GM21529 (cell line): ENCODE measurements around the gene ZDHHC11B.
"Not testable (repeated sequence)": the region's sequence is repeated elsewhere in the genome, so short reads cannot be mapped to it uniquely, and the experiment has no call there.

Experiments
- ATAC-seq: cut with Tn5 transposase; IDR thresholded peaks from one replicate; pipeline ENCODE4 v1.9.1; 2021; ENCODE audit not compliant: unreplicated experiment

The ZDHHC11B gene

DNA sequence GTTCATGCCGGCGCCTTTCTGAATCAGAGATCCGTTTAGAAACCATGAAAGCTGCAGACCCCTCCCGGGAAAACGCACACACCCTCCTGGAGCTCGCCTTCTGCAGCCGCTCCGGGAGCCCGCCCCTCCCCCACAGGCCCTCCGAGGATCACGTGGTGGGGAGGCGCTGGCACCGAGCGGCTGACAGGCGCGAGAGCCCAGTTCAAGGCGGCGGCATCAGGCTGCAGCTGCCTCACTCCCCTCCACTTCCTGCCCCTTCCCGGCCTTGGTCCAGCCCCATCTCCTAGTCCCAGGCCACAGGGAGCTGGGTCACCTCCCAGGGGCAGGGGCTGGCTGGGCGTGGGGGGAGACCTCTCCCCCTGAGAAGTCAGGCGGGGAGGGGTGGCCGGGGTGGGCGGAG is 93.5 kb downstream of the ZDHHC11B start:
- ATAC-seq = not testable (repeated sequence)

DNA sequence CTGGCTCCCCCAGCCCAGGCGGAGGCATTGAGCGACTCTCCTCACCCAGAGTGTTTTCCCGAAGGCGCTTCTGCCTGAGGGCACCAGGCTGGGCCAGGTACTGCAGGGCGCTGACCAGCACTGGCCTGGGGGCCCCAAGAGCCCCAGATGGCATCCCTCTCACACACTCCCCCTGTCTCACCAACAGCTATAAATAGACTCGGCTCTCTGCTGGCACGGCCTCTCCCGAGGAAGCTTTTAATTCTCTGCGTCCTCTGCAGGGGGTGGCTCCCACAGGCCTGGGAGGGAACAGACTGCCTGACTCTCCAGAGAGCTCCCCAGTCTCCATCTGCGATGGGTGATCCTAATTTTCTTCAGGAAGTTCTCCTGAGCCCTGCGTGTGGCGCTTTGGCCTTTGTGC is 94.2 kb downstream of the ZDHHC11B start:
- not testable (repeated sequence) for ATAC-seq

DNA sequence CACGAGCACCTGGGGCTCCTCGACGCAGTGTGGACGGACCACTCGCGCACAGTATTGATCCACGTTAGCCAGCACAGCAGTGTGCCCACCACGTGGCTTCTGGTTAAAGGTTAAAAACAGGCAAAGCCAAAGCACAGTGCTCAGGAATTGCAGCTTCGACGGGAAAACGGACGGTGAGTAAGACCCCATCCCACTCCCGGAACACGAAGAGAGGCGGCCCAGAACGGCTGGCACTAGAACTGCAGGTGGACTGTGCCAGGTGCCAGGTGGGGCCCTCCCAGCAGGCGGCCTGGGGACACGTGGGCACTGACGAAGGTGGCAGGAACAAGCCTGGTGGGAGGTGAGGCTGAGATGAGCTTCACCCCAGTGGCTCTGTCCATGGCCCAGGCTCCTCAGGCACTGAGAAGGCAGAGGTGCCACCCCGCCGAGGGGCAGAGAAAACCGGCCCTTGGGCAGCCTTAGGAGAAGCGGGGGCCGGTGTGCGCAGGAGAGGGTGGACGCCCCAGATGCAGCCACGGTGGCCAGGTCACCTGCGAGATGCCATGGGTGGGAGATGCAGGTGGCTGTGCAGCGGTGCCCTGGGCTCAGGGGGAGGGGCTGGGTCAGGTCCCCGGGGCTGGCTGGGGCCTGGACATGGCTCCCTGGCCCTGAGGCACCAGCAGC is 96.0 kb downstream of the ZDHHC11B start:
- not testable (repeated sequence) for ATAC-seq

DNA sequence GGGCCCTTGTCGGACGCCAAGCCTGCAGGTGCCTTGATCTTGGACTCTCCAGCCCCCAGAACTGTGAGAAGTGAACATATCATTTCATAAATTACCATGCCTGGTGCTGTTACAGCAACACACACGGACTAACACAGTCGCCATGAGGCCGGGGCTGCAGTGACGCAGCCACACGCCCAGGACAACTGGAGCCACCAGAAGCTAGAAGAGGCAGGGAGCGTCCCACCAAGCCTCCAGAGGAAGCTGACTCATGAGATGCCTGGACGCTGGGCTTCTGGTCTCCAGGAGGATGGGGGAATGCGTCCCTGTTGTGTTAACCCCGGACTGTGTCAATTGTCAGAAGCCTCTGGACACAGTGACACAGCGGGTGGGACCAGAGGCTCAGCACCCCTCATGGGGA is 97.6 kb downstream of the ZDHHC11B start:
- not testable (repeated sequence) for ATAC-seq

DNA sequence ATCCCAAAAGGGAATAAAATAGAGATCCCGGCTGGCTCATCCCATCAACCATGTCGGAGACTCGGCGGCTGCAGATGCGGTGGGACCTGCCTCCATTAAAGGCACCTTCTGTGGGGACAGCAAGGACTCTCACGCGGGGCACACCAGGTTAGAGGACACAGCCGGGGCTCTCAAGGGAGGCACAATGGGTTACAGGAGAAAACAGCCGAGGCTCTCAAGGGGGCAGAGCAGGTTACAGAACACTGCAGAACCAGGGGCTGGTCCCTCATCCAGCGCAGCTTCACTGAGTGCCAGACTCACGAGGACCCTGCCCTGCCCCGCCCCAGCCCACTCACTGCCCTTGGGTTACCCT is 98.4 kb downstream of the ZDHHC11B start:
- not testable (repeated sequence) for ATAC-seq

DNA sequence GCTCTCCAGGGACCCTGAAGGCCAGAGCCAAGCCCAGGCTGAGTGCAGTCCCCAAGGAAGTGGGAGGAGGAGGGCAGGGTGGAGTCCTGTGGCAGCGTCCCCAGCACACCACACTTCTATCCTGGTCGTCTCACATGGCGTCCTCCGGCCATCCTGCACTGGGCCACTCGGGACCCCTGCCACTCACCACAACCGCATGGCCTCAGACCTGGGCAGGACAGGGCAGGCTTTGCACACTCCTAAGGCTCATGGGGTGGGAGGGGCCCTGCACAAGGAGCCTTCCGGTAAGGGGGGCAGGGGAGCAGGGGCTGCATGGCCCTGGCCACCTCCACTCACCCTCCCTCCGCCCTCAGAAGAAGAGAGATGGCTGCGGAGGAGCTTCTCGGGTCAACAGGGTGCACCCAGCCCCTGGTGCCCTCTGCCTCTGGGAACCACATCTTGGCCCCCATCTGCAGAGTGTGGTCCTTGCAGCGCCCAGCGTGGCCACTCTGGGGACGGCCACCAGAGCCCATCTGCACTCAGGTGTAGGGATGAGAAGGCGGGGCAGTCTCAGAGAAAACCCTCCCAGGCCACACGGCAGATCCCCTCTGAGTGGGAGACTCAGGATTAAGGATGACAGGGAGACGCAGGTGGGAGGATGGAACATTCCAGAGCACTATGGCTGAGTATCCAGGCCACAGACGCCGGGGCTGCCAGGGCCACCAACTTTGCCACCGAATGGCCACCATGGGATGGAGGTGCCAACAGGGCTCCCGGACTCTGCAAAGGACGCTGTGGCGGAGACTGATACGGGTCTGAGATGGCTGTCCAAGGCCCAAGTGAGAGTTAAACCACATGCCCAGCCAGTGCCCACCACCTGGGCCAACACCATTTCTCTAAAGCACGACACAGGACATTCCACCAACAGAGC is 99.0 kb downstream of the ZDHHC11B start:
- no peak for ATAC-seq

DNA sequence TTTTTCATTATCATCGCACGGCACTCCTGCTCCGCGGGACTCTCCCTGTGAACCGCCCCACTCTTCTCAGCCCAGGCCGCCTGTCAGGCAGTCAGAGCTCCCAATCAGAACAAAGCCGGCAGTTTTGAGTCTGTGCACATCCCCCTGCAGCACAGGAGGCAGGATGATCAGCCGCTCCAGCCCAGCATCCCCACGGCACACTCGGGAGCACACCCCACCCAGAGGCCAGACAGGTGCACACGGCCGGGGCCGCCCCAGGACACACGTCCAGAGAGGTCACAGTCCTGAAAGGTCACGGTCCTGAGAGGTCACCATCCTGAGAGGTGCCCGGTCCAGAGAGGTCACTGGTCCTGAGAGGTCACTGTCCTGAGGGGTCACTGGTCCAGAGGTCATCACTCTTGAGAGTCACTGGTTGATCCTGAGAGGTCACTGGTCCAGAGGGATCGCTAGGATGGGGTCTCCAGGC is 99.7 kb downstream of the ZDHHC11B start:
- no peak for ATAC-seq

DNA sequence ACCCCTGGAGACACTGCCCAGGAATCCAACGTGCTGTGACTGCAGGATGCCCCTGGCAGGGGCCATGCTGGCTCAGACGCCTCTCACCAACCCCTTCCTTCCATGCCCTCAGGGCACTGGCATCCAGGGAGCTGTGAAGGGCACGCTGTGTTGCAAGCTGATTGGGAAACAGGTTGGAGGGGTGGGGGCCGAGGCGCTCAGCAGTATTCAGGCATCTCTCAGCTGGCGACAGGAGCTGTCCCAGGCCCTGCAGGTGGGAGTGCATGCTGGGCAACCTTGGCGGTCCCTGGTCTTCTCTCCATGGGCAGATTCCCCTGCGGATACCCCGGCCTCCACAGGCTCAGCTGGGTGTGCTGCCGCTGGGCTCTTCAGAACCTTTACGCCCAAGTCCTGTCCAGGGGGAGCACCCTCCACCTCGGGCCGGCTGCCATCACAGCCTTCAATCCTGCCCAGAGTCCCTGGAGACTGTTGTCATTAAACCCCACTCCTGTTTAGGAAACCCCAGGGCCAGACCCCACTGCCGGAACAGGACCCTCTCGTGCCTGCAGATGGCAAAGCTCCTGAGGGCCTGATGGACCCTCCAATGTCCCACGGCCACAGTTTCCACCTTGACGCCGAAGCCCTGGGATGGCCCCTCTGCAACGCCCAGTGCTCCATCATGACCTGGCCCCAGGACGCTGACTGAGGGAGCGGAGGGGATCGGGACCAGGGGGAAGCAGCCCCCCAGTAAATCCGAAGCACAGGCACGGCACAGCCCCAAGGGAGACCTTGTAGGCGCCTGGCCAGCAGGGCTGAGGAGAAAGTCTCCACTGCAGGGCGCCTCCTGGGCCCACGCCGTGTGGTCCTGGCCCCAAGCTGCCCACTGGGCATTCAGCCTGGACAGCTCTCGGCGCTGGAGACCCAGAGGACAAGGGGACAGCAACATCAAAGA is 100.7 kb downstream of the ZDHHC11B start:
- no peak for ATAC-seq

DNA sequence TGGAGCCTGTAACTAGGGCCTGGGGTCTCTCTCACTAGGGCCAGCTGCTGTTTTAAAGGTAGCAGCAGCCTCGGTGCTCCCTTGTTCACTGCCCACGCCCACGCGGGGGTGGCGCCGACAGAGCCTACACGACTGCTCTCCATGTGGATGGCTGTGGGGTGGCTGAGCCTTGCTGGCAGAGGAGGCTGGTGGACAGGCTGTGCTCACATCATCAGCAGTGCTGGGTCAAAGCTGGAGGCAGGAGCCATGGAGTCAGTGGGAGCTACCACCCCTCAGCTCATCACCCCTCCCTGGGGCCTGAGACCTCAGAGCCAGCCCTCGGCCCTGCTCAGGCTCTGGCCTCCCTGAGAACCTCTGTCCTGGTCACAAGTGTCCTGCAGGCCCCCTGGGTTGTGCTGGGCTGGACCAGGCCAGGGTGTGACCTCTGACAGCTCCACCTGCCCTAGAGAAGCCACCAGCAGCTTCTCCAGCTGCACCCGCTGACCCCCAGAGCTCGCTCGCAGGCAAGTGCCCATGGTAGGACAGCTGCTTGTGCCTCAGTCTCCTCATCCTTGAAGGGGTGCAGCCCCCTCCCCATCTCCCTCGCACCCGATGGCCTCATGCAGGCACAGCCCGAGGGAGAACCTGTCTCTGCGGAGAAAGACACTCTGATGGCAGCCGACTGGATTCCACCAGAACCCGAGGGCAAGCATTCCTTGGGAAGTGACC is 101.7 kb downstream of the ZDHHC11B start:
- ATAC-seq = not testable (repeated sequence)

DNA sequence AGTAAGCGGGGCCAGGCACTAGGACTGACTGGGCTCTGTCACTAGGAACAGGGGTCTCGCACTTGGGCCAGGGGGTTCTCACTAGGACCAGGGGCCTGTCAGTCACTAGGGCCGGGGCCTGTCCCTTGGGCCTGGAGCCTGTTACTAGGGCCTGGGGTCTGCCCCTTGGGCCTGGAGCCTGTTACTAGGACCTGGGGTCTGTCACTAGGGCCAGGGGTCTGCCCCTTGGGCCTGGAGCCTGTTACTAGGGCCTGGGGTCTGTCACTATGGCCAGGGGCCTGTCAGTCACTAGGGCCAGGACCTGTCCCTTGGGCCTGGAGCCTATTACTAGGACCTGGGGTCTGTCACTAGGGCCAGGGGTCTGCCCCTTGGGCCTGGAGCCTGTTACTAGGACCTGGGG is 102.3 kb downstream of the ZDHHC11B start:
- ATAC-seq = not testable (repeated sequence)

DNA sequence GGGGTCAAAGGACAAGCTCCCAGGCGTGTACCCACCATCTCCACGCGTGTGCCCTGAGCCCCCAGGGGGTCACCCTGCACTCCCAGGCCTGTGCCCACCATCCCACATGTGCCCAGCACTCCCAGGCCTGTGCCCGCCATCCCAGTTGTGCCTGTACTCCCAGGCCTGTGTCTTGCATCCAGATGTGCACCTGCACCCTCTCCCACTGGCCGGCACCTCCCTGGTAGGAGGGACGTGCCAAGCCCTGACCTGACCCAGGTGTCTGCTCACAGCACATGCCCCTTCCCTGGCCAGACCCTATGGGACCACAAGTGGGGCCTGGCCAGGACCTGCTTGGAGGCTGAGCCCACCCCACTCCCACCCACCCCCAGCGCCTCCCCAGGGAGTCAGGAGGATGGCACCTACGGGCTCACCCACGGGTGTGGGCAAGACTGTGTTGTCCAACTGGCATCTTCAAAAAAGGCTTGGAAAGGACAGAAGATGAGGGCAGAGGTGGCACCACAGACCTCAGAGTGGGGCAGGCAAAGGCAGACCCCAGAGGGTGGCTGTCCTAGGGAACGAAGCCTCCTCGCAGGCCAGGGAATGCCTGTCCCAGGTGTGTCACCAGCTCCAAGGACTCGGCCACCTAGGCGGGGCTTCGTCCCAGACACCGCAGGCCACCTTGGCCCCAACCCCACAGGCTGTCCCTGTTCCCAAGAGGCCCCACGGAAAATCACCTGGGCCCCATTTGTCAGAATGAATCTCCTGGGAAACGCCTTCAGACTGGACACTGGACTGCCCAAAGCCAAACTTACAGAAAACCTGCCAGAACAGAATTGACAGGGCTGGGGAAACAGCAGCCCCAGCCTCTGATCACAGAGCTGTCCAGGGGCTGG is 103.0 kb downstream of the ZDHHC11B start:
- not testable (repeated sequence) for ATAC-seq

DNA sequence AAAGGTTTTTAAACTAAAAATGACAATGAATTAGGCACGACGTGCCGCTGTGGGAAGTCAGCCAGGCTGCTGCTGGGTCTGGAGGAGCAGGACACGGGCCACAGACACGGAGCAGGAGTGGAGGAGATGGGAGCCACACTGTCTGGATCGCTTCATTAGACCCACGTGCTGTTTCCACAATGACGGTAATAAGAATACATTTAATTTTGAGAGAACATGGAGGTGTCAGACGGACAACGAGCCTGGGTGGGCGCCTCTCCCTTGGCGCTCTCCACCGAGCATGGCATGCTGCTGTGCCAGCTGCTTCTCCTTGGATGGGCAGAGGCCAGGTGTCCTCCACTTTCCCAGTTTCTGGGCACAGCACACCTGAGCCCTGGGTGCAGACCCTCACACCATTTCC is 103.7 kb downstream of the ZDHHC11B start:
- ATAC-seq = not testable (repeated sequence)

DNA sequence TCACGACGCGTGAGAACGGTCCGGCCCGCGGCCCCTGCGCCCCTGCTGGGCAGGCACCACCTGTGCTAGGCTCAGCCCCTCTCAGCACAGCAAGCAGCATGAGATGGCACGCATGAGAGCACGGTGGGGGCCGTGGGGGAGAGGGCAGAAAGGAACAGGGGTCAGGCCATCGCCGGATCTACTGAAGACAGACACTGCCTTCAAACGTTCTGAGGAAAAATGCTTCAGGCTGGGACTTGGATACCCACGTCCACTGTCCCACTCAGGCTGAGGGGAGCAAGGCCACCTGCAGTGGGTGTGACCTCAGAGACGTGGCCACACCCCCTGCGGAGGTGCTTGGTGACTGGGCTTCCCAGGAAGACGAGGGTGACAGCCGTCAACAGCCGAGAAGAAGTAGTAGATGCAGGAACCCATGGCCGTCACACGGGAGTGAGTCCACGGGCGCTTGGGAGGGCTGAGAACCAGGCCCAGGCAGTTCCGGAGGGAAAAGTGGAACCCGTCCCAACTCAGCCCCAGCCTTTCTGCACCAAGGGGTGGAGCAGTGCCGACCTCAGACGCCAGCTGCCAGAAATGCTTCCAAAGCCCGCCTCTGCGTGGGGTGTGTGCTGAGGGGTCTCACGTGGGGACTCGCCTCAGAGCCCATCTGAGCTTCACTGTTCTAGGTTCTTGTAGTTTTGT is 104.3 kb downstream of the ZDHHC11B start:
- not testable (repeated sequence) for ATAC-seq

DNA sequence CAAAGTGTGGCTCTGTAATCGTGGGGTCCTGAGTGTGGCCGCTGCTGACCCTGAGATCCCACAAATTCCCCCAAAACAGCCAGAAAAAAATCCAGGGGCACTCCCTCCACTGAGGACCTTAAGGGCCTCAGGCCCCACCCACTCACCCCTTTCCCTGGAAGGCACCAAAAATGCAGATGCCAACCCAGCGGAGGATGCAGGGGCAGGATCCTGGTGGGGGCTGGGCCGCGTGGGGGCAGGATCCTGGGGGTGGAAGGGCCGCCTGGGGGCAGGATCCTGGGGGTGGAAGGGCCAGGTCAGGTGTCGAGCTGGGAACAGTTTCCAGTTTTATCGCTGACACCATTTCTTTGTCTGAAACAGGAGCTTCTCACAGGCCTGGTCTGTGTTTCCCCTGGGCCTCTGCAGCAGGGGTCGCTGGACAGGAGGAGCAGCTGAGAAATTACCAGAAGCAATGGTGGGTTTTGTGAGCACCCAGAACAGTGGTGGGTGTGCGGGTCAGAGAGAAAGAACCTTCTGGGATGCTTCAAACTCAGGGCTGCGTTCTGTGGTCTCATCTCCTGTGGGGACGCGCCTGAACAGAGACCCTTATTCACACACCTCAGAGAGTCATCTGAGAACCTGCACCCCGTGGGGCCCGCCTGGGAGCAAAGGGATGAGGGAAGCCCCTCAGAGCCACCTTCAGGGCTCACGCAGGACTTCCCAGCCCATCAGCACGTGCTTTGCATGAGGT is 105.2 kb downstream of the ZDHHC11B start:
- ATAC-seq = not testable (repeated sequence)

DNA sequence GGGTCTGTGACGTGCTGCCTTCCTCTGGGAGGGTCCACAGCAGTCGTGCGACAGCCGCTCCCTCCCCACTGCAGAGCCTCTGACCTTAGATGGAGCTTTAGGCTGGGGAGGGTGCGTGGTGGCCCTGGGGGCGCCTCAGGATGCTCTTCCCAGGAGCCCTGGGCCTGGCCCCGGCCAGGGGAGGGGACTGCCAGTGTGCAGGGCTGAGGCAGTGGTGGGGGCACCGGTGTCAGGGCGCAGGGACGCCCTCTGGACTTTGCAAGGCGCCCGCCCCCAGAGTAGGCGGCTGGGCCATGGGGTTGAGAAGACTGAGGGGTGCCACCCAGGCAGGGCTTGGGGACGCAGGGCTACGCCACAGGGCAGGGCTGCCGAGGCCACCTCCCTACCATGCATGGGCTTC is 106.0 kb downstream of the ZDHHC11B start:
- ATAC-seq = not testable (repeated sequence)

DNA sequence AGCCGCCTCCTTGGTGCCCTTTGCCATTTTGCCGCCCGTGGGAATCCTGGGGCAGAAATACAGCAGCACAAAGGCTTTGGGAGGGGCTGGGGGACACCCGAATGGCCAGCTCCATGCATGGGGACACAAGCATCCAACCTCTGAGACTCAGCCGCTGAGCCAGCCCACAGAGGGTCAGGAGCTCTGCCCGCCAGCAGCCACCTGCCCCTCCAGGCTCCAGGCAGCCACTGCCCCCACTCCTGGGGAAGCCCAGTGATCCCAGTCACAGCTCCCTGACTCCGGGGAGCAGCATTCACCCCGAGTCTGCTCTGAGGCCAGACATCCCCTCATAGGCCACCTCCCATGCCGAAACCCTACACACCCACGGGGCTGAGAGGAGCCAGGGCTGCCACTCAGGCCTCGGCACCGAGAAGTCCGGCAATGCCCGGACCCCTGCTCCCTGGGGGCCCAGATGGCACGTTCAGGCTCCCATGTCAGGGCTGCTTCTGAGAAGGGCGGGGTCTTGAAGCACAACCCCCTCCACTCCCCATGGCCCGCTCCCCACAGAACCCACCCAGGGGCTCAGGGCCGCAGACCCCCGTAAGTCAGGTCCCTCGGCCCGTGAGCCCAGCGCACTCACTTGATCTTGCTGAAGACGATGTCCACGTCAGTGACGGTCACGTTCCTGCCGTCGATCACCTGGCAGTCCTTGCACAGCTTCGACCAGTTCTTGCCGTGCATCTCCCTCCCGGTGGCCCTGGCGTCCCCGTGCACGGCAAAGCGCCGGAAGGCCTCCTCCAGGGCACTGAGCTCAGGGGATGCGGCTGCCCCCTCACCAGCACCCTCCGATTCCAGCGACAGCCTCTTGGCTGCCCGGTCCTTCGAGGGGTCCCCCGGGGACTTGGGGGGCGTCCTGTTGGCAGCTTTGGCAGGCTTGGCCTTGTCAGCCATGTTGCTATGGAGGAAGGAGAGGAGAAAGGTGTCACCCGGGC is 107.1 kb downstream of the ZDHHC11B start:
- ATAC-seq = no peak

DNA sequence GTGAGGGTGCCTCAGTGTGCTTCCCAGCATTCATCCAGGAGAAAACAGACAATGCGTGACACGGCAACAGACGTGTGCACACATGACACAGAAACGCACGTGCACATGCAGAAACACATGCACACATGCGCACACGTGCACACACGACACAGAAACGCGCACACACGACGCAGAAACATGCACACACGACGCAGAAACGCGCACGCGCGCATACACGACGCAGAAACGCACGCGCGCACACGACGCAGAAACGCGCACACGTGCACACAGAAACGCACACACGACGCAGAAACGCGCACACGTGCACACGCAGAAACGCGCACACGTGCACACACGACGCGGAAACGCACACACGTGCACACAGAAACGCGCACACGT is 107.8 kb downstream of the ZDHHC11B start:
- no peak for ATAC-seq
